Kasumi-1 (cell line): ENCODE results near the gene TMEM190.
"Not testable (repeated sequence)": the region's sequence is repeated elsewhere in the genome, so short reads cannot be mapped to it uniquely, and the experiment has no call there.

Source experiments
- DNase-seq, 2 experiments: peaks; one replicate each; lab custom pipeline; 2025; lab: John Stamatoyannopoulos, UW

The TMEM190 gene

GRCh38 chr19:55376241-55376933 lies at the start of gene TMEM190:
TMEM190 (plus strand) TSS chr19:55376826; CDS start chr19:55376854, 28 bp downstream.
- DNase-seq, result no peak

GRCh38 chr19:55328774-55329318 lies 47.8 kb upstream of the TMEM190 start:
- DNase-seq, result peak; percentile 40 to 68

DNA sequence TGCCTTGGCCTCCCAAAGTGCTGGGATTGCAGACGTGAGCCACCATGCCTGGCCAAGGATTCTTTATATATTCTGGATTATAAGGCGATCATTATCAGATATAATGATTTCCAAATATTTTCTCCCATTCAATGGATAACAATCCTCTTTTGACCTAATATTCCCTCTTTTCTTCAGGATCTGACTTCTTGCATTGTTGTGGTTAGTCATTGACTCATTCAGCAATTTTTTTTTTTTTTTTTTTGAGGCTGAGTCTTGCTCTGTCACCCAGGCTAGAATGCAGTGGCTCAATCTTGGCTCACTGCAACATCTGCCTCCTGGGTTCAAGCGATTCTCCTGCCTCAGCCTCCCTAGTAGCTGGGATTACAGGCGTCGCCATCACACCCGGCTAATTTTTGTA lies 46.8 kb upstream of the TMEM190 start:
- not testable (repeated sequence) for DNase-seq

DNA sequence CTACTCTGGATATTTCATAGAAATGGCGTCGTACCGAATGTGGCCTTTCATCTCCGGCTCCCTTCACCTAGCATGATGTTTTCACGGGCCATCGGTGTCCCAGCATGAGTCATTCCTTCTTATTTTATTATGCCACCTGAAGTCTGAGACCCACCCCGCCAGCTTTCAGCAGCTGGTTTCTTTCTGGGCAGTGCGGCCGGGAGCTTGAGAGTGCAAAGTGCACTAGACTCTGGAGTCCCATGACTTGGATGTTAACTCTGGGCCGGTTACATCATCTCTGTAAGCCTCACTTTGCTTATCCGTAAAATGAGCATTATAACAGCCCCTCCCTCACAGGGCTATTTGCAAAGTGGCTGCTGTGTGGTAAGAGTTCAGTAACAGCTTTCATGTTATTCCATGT lies 42.8 kb upstream of the TMEM190 start:
- no peak for DNase-seq

DNA sequence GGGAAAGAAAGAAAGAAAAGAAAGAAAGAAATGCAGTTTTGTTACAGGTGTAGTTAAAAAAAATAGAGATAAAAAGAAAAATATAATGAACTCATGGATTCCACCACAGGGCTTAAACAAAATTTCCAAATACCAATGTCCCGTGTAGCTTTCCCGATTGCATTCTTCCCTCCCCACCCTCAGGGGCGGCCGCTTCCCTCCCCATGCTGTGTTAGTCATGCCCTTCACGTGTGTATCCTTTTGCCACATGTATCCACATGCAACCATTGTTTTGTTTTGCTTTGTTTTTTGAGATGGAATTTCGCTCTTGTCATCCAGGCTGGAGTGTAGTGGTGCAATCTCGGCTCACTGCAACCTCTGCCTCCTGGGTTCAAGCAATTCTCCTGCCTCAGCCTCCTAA lies 40.5 kb upstream of the TMEM190 start:
- no peak for DNase-seq

GRCh38 chr19:55339105-55339888 lies 37.3 kb upstream of the TMEM190 start, which contains the start of gene KMT5C:
KMT5C (plus strand) TSS chr19:55339876; CDS start chr19:55341937, 2,061 bp downstream.
- peak; percentile 100 for DNase-seq

DNA sequence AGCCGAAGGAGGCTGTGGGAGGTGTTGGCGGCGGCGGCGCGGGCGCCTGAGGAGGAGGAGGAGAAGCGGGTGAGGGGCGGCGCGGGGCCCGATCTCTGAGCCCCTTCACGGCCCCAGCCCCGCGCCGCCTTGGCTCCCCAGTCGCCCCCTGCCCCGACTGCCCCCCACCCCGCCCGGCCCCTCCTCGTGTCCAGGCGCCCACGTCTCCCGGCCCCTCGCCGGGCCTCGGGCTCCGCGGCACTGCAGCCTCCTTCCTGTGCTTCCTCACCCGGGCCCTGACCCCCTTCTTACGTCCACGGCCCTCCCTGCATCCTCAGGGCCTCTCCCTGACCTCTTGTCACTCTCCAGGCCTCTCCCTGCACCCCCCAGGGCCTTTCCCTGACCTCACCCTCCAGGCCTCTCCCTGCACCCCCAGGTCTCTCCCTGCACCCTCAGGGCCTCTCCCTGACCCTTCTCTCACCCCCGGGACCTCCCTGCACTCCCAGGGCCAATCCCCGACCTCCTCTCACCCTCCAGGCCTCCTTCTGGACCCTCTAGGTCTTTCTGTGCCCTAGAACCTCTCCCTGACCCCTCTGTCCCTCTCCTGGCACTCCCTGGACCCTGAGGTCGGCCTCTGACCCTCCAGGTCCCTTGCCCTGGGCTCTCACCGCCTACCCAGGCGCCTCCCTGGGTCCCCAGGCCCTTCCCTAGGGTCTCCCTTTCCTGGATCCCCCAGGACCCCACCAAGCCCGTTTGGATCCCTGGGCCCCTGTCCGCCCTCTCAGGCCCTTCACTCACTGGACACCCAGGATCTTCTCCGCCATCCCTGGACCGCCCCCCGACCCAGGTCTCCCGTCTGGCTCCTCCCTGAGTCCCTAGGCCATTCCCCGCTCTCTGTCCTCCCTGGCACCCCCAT lies 36.5 kb upstream of the TMEM190 start:
- DNase-seq, result peak in 1 of 2 experiments; percentile 33

DNA sequence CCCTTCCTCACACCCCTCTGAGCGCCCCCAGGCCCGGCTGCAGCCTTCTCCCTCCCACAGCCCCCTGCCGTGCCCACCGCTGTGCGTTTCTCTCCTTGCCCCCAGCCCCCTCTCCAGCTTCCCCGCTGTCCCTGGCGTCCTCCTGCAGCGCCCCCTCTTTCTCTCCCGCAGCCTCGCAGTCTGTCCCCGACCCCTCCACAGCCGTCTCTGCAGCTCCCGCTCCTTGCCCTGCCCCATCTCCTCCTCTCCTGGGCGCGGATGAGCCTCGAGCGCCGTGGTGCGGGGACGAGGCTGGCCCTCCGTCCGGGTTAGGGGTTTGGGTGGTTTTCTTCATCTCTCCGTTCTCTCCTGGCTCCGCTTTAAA lies 35.9 kb upstream of the TMEM190 start:
- peak; percentile 29 to 50 for DNase-seq

GRCh38 chr19:55341171-55341588 lies 35.4 kb upstream of the TMEM190 start:
- peak; percentile 43 to 50 for DNase-seq

- DNase-seq, result no peak
Measured at GRCh38 chr19:55341595-55342531, 34.8 kb upstream of the TMEM190 start.

- no peak for DNase-seq
Measured at GRCh38 chr19:55344444-55344843, 32.2 kb upstream of the TMEM190 start.

GRCh38 chr19:55345101-55345817 lies 31.4 kb upstream of the TMEM190 start:
- no peak for DNase-seq

GRCh38 chr19:55345818-55346724 lies 30.6 kb upstream of the TMEM190 start:
- DNase-seq, result no peak

GRCh38 chr19:55346725-55347441 lies 29.7 kb upstream of the TMEM190 start:
- DNase-seq, result no peak

DNA sequence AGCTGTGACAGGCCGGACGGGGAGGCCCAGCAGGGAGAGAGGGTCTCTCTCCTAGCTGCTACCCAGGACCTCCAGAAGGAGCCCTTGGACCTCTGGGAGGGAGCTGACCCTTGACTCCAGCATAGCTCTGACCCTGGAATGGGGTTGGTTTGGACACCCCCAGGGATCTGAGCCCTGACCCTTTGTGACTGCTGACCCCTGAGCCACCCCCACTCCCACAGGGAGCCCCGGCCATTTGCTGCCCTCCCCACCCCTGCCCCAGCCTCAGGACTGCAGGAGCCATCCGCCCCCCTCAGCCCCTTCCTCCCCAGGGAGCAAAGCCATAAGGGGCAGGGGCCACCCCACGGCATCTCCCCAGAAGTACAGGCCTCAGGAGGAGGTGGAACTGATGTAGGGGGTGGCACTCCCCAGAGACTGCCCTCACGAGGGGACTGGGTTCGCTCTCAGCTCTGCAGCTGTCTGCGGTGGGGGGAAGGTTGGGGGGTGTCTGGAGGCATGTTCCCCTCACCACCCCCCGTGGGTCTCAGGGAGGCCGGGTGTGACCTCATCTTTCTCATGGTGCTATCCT lies 29.1 kb upstream of the TMEM190 start:
- DNase-seq, result no peak

DNA sequence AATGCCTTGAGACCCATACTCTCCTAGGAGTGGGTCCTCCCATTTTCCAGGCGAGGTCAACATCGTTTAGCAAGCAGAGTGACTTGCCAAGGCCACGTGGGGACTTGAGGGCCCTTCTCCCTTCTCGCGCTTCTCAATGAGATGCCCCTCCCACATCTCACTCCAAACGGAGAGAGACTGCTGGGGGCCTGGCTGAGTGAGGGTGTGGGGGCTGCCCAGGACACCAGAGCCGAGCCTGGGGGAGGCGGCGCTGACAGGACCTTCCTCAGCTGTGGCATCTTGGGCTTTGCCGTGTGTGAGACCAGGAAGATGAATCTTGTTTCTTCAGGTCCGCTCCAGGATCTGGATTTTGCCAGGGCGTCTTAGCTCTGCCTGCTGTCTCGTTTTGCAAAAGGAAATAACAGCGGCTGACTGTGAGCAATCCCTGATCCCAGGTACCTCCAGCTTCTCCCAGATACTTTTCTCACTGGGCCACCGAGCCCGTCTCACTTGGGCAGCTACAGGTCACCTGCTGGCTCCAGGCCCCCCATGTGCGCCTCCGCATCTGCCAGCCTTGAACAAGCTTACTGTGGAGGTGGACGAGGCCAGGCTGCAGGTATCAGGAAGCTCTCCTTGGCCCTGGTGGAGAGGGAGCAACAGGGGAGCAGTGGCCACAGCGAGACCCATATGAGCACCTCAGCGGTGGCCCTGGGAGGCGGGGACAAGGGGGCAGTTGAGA lies 28.1 kb upstream of the TMEM190 start:
- DNase-seq, result no peak

DNA sequence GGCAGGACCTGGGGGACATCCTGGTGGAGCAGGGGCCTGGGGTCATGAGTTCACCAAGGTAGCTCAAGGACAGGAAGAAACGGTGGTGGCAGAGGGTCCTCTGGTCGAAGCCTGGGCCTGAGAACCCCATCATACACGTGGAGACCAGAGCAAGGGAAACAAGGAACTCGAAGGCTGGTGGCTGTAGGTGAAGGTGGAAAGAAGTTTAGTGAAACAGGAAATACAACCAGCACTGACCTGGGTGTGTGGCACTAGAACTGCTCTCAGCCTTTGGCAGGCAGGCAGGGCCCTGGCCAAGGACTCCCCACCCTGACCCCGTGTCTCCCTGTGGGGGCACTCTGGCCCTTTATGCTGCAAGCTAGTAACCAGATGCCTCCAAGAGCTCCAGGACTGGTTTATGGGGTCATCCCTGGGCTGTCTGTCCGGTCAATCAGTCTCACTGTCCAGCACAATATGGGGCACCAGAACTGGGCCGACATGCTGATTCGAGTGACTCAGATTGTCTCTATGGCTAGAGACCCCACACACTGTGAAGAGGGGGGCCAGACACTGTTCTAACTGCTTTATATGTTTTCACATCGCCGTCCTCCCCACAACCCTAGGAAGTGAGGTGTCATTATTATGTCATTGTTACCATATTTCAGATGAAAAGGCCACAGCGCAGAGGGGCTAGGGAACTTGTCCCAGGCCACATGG lies 25.9 kb upstream of the TMEM190 start:
- no peak for DNase-seq
